Measurements from ENCODE around the gene UBAC2. TPM values are rescaled to one million over a fixed set of nuclear protein-coding genes. Genes with fewer than 3 reads are reported as not detected.

The UBAC2 gene
- total and polyA plus RNA-seq, 4 donors: 49.9 to 77.1 (median 53.7) TPM

DNA sequence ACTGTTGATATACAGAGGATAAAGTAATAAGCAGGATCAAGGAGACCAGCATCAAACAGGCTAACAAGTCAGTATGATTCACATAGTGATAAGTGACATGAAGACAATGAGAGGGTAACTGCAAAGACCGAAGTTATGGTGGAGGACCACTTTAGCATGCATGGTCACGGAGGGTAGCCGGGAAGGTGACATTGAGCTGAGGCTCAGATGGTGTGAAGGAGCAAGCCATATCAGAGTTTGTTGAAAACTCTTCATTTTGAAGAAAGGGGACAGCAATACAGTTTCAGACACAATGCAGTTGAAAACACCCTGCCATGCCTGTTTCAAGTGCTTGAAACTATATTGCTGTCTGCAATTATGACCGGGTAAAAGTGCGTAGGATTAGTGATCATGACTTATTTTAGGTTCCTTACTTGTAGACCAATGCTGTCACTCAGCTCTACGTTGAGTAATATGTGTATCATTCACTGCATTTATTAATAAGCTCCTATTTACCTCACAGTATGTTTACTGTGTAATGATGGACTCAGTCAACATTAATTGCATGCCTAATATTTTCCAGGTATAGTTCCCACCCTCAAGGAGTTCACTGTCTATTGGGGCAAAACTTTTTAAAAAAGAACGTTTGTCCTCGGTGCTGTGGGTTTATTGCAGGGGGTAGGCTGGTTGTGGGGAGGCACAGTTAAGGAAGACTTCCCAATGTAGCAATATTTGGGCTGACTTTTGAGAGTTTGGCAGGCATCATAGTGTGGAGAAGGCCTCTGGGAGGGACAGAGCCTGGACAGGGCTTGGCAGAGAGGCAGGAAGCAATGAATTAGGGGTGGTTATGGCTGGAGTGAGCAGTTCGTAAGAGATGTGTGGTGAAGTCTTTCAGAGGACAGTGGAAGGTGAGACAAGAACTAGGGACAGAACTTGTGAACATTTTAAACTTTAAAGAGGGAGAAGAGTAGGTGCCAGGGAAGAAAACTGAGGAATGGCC is 3.2 kb downstream of the UBAC2 start:
- no peak for DNase-seq

DNA sequence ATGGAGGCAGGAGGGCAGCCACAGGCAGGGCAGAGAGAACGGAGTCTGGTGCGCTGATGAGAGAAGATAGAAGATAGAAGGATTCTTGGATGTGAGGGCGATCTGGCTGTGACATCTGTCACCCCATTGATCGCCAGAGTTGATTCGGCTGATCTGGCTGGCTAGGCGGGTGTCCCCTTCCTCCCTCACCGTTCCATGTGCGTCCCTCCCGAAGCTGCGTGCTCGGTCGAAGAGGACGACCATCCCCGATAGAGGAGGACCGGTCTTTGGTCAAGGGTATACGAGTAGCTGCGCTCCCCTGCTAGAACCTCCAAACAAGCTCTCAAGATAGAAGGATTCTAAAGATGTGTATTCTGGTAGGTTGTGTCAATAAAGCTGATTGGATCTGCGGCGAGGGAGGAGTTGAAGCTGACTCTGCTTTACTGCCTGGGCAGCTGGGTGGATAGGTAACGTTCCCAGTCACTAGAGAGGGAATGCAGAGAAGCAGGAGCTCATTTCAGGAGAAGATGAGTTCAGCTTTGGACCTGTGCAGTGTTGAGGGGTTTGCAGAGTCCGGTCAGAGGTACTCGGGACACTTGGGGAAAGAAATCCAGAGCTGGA is 5.1 kb downstream of the UBAC2 start:
- Histone ChIP-seq H3K4me1 (ENCODE audit: control insufficient read depth in 5 of 5, insufficient read depth in 5 of 5, low read length in 5 of 5) (peaks cover 0 to 14% (median 7%) of the 10 kb centered on the region in 5 donors), H3K9ac (ENCODE audit: insufficient read depth in 1 of 2, low read length in 2 of 2) (no peak overlapping the region), H3K9me3 (ENCODE audit: control insufficient read depth in 4 of 4, insufficient read depth in 3 of 4, low read length in 3 of 4) (no peaks in the 10 kb centered on the region), H3K4me3 (no peak overlapping the region), H3K27me3 (ENCODE audit: control insufficient read depth in 3 of 3, insufficient read depth in 3 of 3, low read length in 2 of 3) (no peaks in the 10 kb centered on the region), H3K27ac (ENCODE audit: low read depth in 1 of 2, low read length in 1 of 2) (no peak overlapping the region), H3K36me3 (ENCODE audit: control insufficient read depth in 4 of 4, insufficient read depth in 4 of 4, low read length in 4 of 4) (peaks cover 0 to 4% (median 1%) of the 10 kb centered on the region in 4 donors)
- 85 to 94% methylated on average over 22 of the region's 22 CpGs for WGBS, 2 donors
- DNase-seq (no peak), ATAC-seq (ENCODE audit: insufficient read depth, low FRiP score) (no peak)
- TF ChIP-seq, protein P1, sequence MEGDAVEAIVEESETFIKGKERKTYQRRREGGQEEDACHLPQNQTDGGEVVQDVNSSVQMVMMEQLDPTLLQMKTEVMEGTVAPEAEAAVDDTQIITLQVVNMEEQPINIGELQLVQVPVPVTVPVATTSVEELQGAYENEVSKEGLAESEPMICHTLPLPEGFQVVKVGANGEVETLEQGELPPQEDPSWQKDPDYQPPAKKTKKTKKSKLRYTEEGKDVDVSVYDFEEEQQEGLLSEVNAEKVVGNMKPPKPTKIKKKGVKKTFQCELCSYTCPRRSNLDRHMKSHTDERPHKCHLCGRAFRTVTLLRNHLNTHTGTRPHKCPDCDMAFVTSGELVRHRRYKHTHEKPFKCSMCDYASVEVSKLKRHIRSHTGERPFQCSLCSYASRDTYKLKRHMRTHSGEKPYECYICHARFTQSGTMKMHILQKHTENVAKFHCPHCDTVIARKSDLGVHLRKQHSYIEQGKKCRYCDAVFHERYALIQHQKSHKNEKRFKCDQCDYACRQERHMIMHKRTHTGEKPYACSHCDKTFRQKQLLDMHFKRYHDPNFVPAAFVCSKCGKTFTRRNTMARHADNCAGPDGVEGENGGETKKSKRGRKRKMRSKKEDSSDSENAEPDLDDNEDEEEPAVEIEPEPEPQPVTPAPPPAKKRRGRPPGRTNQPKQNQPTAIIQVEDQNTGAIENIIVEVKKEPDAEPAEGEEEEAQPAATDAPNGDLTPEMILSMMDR (IDR thresholded peaks at IDR 0.05; ENCODE audit: control extremely low read depth, extremely low read depth): no peak

More for the DNA sequence above, 3.2 kb downstream of the UBAC2 start:
- WGBS, 2 donors: 76 to 82% methylated on average over 9 of the region's 9 CpGs
- Histone ChIP-seq H3K27me3 (ENCODE audit: control insufficient read depth in 3 of 3, insufficient read depth in 3 of 3, low read length in 2 of 3) (no peaks in the 10 kb centered on the region), H3K27ac (ENCODE audit: low read depth in 1 of 2, low read length in 1 of 2) (no peak overlapping the region), H3K4me3 (no peak overlapping the region), H3K36me3 (ENCODE audit: control insufficient read depth in 4 of 4, insufficient read depth in 4 of 4, low read length in 4 of 4) (peaks cover 0 to 4% (median 1%) of the 10 kb centered on the region in 4 donors), H3K9me3 (ENCODE audit: control insufficient read depth in 4 of 4, insufficient read depth in 3 of 4, low read length in 3 of 4) (no peaks in the 10 kb centered on the region), H3K9ac (ENCODE audit: insufficient read depth in 1 of 2, low read length in 2 of 2) (no peak overlapping the region), H3K4me1 (ENCODE audit: control insufficient read depth in 5 of 5, insufficient read depth in 5 of 5, low read length in 5 of 5) (peaks cover 0 to 14% (median 5%) of the 10 kb centered on the region in 5 donors)
- ATAC-seq (ENCODE audit: insufficient read depth, low FRiP score): no peak
- TF ChIP-seq, protein P1 (IDR thresholded peaks at IDR 0.05; ENCODE audit: control extremely low read depth, extremely low read depth): no peak

DNA sequence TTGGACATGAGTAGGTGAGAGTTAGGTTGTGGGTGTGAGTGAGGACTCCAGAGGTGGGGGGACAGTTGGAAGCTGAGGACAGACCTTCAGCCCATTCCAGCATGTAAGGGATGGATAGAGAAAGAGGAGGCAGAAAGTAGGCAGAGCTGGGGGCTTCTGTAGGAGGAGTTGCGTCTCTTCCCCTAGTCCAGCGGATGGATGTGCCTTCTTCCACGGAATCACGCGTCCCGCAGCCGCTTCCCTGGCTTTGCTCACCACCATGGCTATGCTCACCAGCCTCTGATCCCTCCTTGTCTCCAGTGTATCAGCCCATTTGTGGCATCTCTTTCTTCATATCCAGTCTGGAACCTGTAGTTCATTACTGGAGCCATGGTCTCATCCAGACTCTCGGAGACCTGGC is 5.6 kb downstream of the UBAC2 start:
- no peak for ATAC-seq (ENCODE audit: insufficient read depth, low FRiP score)

More for the DNA sequence above, 5.6 kb downstream of the UBAC2 start:
- Histone ChIP-seq H3K9ac (ENCODE audit: insufficient read depth in 1 of 2, low read length in 2 of 2) (no peak overlapping the region), H3K9me3 (ENCODE audit: control insufficient read depth in 4 of 4, insufficient read depth in 3 of 4, low read length in 3 of 4) (no peaks in the 10 kb centered on the region), H3K4me3 (no peak overlapping the region), H3K27me3 (ENCODE audit: control insufficient read depth in 3 of 3, insufficient read depth in 3 of 3, low read length in 2 of 3) (no peaks in the 10 kb centered on the region), H3K27ac (ENCODE audit: low read depth in 1 of 2, low read length in 1 of 2) (no peak overlapping the region), H3K4me1 (ENCODE audit: control insufficient read depth in 5 of 5, insufficient read depth in 5 of 5, low read length in 5 of 5) (peaks cover 0 to 14% (median 7%) of the 10 kb centered on the region in 5 donors), H3K36me3 (ENCODE audit: control insufficient read depth in 4 of 4, insufficient read depth in 4 of 4, low read length in 4 of 4) (peaks cover 0 to 4% (median 0%) of the 10 kb centered on the region in 4 donors)
- TF ChIP-seq, protein P1 (IDR thresholded peaks at IDR 0.05; ENCODE audit: control extremely low read depth, extremely low read depth): no peak
- no peak for DNase-seq
- whole genome bisulfite sequencing, 2 donors: 98 to 99% methylated on average over 8 of the region's 8 CpGs
